ENCODE measurements around the gene NAA60. TPM values are rescaled to one million over a fixed set of nuclear protein-coding genes. Genes with fewer than 3 reads are reported as not detected.

NAA60 gene
- 39.1 TPM for total RNA-seq
- long read RNA-seq, transcript NAA60-234 (2 exons, 578 nt), result major isoform, 14 of 66 reads
- long read RNA-seq, transcript NAA60-229 (7 exons, 2,531 nt), result minor isoform, 12 of 66 reads
- long read RNA-seq, partial matches to known transcripts, result 17 of 66 reads
- long read RNA-seq, other reads (novel, unspliced or antisense), result 9 of 66 reads

GRCh38 chr16:3443108-3444031, at the start of gene NAA60, which contains the start of gene ZNF597:
TSS of gene NAA60 (plus strand) at chr16:3443680. CDS start at chr16:3476228, 32,548 bp downstream.
TSS of gene ZNF597 (minus strand) at chr16:3443504. CDS start at chr16:3443153, 351 bp downstream.
- DNase-seq (ENCODE audit: low spot score), result peak; percentile 92

GRCh38 chr16:3400446-3400778, 43.1 kb upstream of the NAA60 start:
- no peak for DNase-seq (ENCODE audit: low spot score)

- DNase-seq (ENCODE audit: low spot score), result peak; percentile 99
Observed at GRCh38 chr16:3400779-3401688, 42.4 kb upstream of the NAA60 start, which contains the start of the genes ZNF174 and ZSCAN32. TSS of gene ZNF174 (plus strand) at chr16:3401215. CDS start at chr16:3402005, 790 bp downstream. TSS of gene ZSCAN32 (minus strand) at chr16:3401004. CDS start at chr16:3397557, 3,447 bp downstream.

GRCh38 chr16:3401719-3402397, 41.6 kb upstream of the NAA60 start:
- DNase-seq (ENCODE audit: low spot score), result no peak

- DNase-seq (ENCODE audit: low spot score), result no peak
Observed at GRCh38 chr16:3408561-3409197, 34.8 kb upstream of the NAA60 start.

- no peak for DNase-seq (ENCODE audit: low spot score)
Observed at GRCh38 chr16:3413730-3414379, 29.6 kb upstream of the NAA60 start.

- DNase-seq (ENCODE audit: low spot score), result no peak
Observed at GRCh38 chr16:3431779-3432219, 11.7 kb upstream of the NAA60 start.

- no peak for DNase-seq (ENCODE audit: low spot score)
Observed at GRCh38 chr16:3434373-3434772, 9.1 kb upstream of the NAA60 start.

GRCh38 chr16:3439637-3440036, 3.8 kb upstream of the NAA60 start:
- DNase-seq (ENCODE audit: low spot score), result no peak

GRCh38 chr16:3444032-3444388, 530 bp downstream of the NAA60 start:
- no peak for DNase-seq (ENCODE audit: low spot score)

- DNase-seq (ENCODE audit: low spot score), result no peak
Observed at GRCh38 chr16:3454093-3454492, 10.6 kb downstream of the NAA60 start.

GRCh38 chr16:3454631-3455147, 11.2 kb downstream of the NAA60 start:
- DNase-seq (ENCODE audit: low spot score), result no peak

- DNase-seq (ENCODE audit: low spot score), result peak; percentile 96
Observed at GRCh38 chr16:3457434-3458252, 14.2 kb downstream of the NAA60 start.

GRCh38 chr16:3458278-3458851, 14.9 kb downstream of the NAA60 start:
- no peak for DNase-seq (ENCODE audit: low spot score)

- DNase-seq (ENCODE audit: low spot score), result no peak
Observed at GRCh38 chr16:3458852-3459361, 15.4 kb downstream of the NAA60 start.

- peak; percentile 3 for DNase-seq (ENCODE audit: low spot score)
Observed at GRCh38 chr16:3459401-3460090, 16.1 kb downstream of the NAA60 start.

GRCh38 chr16:3460121-3460520, 16.6 kb downstream of the NAA60 start:
- DNase-seq (ENCODE audit: low spot score), result no peak

Measured in mesenteric fat pad (tissue), 1 donor.